AG08396 (cell line): Measurements from ENCODE around the gene NRG3.

Source experiments
- DNase-seq: peaks from one replicate; pipeline ENCODE4 v3.0.0; 2012; ENCODE audit warnings: low spot score, mixed read lengths

The NRG3 gene

GRCh38 chr10:82092111-82092510 lies 217.1 kb downstream of the NRG3 start:
- no peak for DNase-seq

GRCh38 chr10:82124713-82125112 lies 249.7 kb downstream of the NRG3 start:
- DNase-seq, result no peak

GRCh38 chr10:82128527-82128926 lies 253.5 kb downstream of the NRG3 start:
- no peak for DNase-seq

- no peak for DNase-seq
These were observed 261.1 kb downstream of the NRG3 start for GRCh38 chr10:82136103-82136502.

GRCh38 chr10:82144153-82144552 lies 269.2 kb downstream of the NRG3 start:
- DNase-seq, result no peak

- no peak for DNase-seq
These were observed 273.8 kb downstream of the NRG3 start for GRCh38 chr10:82148764-82149163.

- DNase-seq, result no peak
These were observed 274.7 kb downstream of the NRG3 start for GRCh38 chr10:82149674-82150073.

- no peak for DNase-seq
These were observed 275.3 kb downstream of the NRG3 start for GRCh38 chr10:82150123-82150900.

GRCh38 chr10:82160307-82160706 lies 285.3 kb downstream of the NRG3 start:
- no peak for DNase-seq

GRCh38 chr10:82161264-82161663 lies 286.3 kb downstream of the NRG3 start:
- DNase-seq, result no peak

GRCh38 chr10:82162549-82163195 lies 287.7 kb downstream of the NRG3 start:
- DNase-seq, result no peak

GRCh38 chr10:82171899-82172298 lies 296.9 kb downstream of the NRG3 start:
- DNase-seq, result no peak

- DNase-seq, result no peak
These were observed 301.6 kb downstream of the NRG3 start for GRCh38 chr10:82176587-82176986.

GRCh38 chr10:82190432-82191260 lies 315.7 kb downstream of the NRG3 start:
- DNase-seq, result no peak

- no peak for DNase-seq
These were observed 316.7 kb downstream of the NRG3 start for GRCh38 chr10:82191653-82192052.

GRCh38 chr10:82192665-82193064 lies 317.7 kb downstream of the NRG3 start:
- no peak for DNase-seq

GRCh38 chr10:82194419-82194818 lies 319.4 kb downstream of the NRG3 start:
- DNase-seq, result no peak

- no peak for DNase-seq
These were observed 331.8 kb downstream of the NRG3 start for GRCh38 chr10:82206831-82207230.

GRCh38 chr10:82208726-82209125 lies 333.7 kb downstream of the NRG3 start:
- no peak for DNase-seq

- DNase-seq, result no peak
These were observed 335.3 kb downstream of the NRG3 start for GRCh38 chr10:82210331-82210730.

- no peak for DNase-seq
These were observed 336.4 kb downstream of the NRG3 start for GRCh38 chr10:82211346-82211745.

GRCh38 chr10:82212753-82213152 lies 337.8 kb downstream of the NRG3 start:
- no peak for DNase-seq

- DNase-seq, result no peak
These were observed 338.8 kb downstream of the NRG3 start for GRCh38 chr10:82213784-82214183.
